Cortex of kidney (tissue), 1 donor: Measurements from ENCODE around the gene EPB41L2.

Experiments used
- DNase-seq: peaks from one replicate; lab custom pipeline; 2025; lab: John Stamatoyannopoulos, UW

Gene EPB41L2

GRCh38 chr6:130794738-130795137, 268.3 kb downstream of the EPB41L2 start:
- no peak for DNase-seq

- DNase-seq = no peak
These were observed 268.9 kb downstream of the EPB41L2 start for GRCh38 chr6:130794010-130794697.
